Keratinocyte (primary cell): ENCODE measurements around the gene NLGN4X.

Source experiments
- EZH2 ChIP-seq: IDR thresholded peaks from one replicate; pipeline ENCODE4 v1.6.1; 2012; ENCODE audit warnings: inconsistent platforms, mild to moderate bottlenecking, low read length, moderate library complexity
- TF ChIP-seq, protein P1 (sequence below), 3 experiments: IDR thresholded peaks in 1 of 3; conservative IDR thresholded peaks in 1 of 3; optimal IDR thresholded peaks in 1 of 3; 2 replicates in 2 of 3; 3 replicates in 1 of 3; pipeline versions ENCODE3 to v1.5.1; 2011; ENCODE audit warnings: low read length in 3 of 3, mild to moderate bottlenecking in 3 of 3, moderate library complexity in 2 of 3, control low read depth in 1 of 3, inconsistent platforms in 1 of 3; ENCODE audit not compliant: insufficient read depth in 2 of 3; ENCODE audit errors: extremely low read depth in 1 of 3

DNA sequence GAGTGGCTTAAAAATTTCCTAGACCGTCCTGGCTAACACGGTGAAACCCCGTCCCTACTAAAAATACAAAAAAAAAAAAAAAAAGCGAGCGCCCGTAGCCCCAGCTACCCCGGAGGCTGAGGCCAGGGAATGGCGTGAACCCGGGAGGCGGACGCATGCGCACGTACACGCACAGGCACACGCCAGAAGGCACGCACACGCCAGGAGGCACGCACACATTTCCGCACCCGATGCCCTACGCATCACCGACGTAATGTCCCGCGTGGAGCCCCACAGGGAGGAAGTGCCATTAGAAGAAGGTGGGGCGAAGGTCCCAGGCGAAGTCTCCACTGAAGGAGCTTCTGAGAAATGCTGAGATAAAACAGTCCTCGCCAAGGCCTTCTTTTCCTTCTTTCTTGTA is 41.4 kb downstream of the NLGN4X start:
- TF ChIP-seq, protein P1, sequence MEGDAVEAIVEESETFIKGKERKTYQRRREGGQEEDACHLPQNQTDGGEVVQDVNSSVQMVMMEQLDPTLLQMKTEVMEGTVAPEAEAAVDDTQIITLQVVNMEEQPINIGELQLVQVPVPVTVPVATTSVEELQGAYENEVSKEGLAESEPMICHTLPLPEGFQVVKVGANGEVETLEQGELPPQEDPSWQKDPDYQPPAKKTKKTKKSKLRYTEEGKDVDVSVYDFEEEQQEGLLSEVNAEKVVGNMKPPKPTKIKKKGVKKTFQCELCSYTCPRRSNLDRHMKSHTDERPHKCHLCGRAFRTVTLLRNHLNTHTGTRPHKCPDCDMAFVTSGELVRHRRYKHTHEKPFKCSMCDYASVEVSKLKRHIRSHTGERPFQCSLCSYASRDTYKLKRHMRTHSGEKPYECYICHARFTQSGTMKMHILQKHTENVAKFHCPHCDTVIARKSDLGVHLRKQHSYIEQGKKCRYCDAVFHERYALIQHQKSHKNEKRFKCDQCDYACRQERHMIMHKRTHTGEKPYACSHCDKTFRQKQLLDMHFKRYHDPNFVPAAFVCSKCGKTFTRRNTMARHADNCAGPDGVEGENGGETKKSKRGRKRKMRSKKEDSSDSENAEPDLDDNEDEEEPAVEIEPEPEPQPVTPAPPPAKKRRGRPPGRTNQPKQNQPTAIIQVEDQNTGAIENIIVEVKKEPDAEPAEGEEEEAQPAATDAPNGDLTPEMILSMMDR (optimal IDR thresholded peaks at IDR 0.05 in 1 of 3, IDR thresholded peaks at IDR 0.05 in 1 of 3, conservative IDR thresholded peaks at IDR 0.05 in 1 of 3; ENCODE audit: extremely low read depth in 1 of 3, insufficient read depth in 2 of 3, low read length in 3 of 3), result no peak
- no peak for TF ChIP-seq EZH2
